SU-DHL-6 (cell line): ENCODE measurements around the gene STRADA.

Source experiments
- H2AFZ ChIP-seq: fragments of 200-600 bp; sonication (generic); 2 replicates; pipeline ENCODE4 v1.6.1; 2014; ENCODE audit warnings: low read depth, mild to moderate bottlenecking, moderate library complexity, mixed read lengths, antibody characterized with exemption, low read length; ENCODE audit not compliant: severe bottlenecking
- H3F3A ChIP-seq: fragments of 200-600 bp; shearing (Covaris generic); 2 replicates; pipeline ENCODE4 v1.6.0; 2016; ENCODE audit warnings: antibody characterized with exemption, mild to moderate bottlenecking; ENCODE audit not compliant: insufficient read depth
- H3K27ac ChIP-seq: fragments of 200-600 bp; sonication (generic); 2 replicates; pipeline ENCODE4 v1.5.1; 2016; ENCODE audit warnings: low read depth, mild to moderate bottlenecking, low read length, moderate library complexity, mixed read lengths
- H3K27me3 ChIP-seq: fragments of 200-600 bp; sonication (generic), shearing (Covaris generic); 2 replicates; pipeline ENCODE4 v1.6.0; 2014; ENCODE audit warnings: mild to moderate bottlenecking, low read length
- H3K36me3 ChIP-seq: fragments of 200-600 bp; sonication (generic); 2 replicates; pipeline ENCODE4 v1.6.1; 2014; ENCODE audit warnings: mild to moderate bottlenecking, low read length, mixed read lengths
- H3K4me2 ChIP-seq: fragments of 300-600, 200-600 bp; shearing (Covaris generic), sonication (generic); 2 replicates; pipeline ENCODE4 v1.6.0; 2014; ENCODE audit warnings: low read length, low read depth, mild to moderate bottlenecking; ENCODE audit not compliant: poor library complexity, severe bottlenecking
- H3K4me3 ChIP-seq: fragments of 200-600 bp; sonication (generic); 2 replicates; pipeline ENCODE4 v1.5.1; 2014; ENCODE audit warnings: antibody characterized with exemption, low read length, mild to moderate bottlenecking, mixed read lengths; ENCODE audit not compliant: insufficient read depth, poor library complexity, severe bottlenecking
- H3K79me2 ChIP-seq: fragments of 200-600 bp; sonication (generic); 2 replicates; pipeline ENCODE4 v1.6.1; 2014; ENCODE audit warnings: mild to moderate bottlenecking, low read length, moderate library complexity; ENCODE audit not compliant: insufficient read depth
- H3K9ac ChIP-seq: fragments of 200-600 bp; sonication (generic); 2 replicates; pipeline ENCODE4 v1.7.0; 2014; ENCODE audit warnings: mild to moderate bottlenecking, low read length
- H3K9me2 ChIP-seq: fragments of 200-600 bp; sonication (generic); replicated peaks from 2 replicates; pipeline ENCODE4 v1.6.1; 2014; ENCODE audit warnings: low read length; ENCODE audit not compliant: insufficient read depth
- H3K9me3 ChIP-seq: fragments of 200-600 bp; sonication (generic); 2 replicates; pipeline ENCODE4 v1.6.1; 2014; ENCODE audit warnings: low read length, mixed read lengths; ENCODE audit not compliant: insufficient read depth
- H4K20me1 ChIP-seq: fragments of 200-600 bp; sonication (generic); 2 replicates; pipeline ENCODE4 v1.6.1; 2014; ENCODE audit warnings: low read depth, mild to moderate bottlenecking, antibody characterized with exemption, low read length, moderate library complexity, mixed read lengths
- CTCF ChIP-seq: fragments of 200-600 bp; sonication (generic); IDR thresholded peaks from one replicate; pipeline ENCODE4 v1.5.1; 2017; ENCODE audit warnings: antibody characterized with exemption, mild to moderate bottlenecking, low read length, moderate library complexity; ENCODE audit not compliant: insufficient read depth, poor library complexity, severe bottlenecking
- EZH2phosphoT487 ChIP-seq: fragments of 200-600 bp; sonication (generic), shearing (Covaris generic); conservative IDR thresholded peaks from 2 replicates; pipeline ENCODE4 v1.6.1; 2018; ENCODE audit warnings: mild to moderate bottlenecking, antibody characterized with exemption, low read length, moderate library complexity, mixed read lengths

STRADA gene

GRCh38 chr17:63686138-63686685 lies 55.4 kb downstream of the STRADA start:
- Histone ChIP-seq H3K79me2 (no peaks in the 10 kb centered on the region), H4K20me1 (no peaks in the 10 kb centered on the region), H3K9me3 (no peaks in the 10 kb centered on the region), H3K36me3 (no peaks in the 10 kb centered on the region), H3K9me2 (no peaks in the 10 kb centered on the region), H3K9ac (no peak overlapping the region), H3K27ac (no peak overlapping the region), H3F3A (no peaks in the 10 kb centered on the region), H2AFZ (no peak overlapping the region), H3K4me2 (no peak overlapping the region), H3K27me3 (no peaks in the 10 kb centered on the region), H3K4me3 (no peak overlapping the region)
- no peak for TF ChIP-seq CTCF
- no peak for TF ChIP-seq EZH2phosphoT487

GRCh38 chr17:63685578-63685977 lies 56.0 kb downstream of the STRADA start:
- H3K9ac ChIP-seq, result no peak overlapping the region
- H3K27ac ChIP-seq, result no peak overlapping the region
- H2AFZ ChIP-seq, result no peak overlapping the region
- no peak overlapping the region for H3K4me2 ChIP-seq
- H3K27me3 ChIP-seq, result no peaks in the 10 kb centered on the region
- H3K9me3 ChIP-seq, result no peaks in the 10 kb centered on the region
- H3K79me2 ChIP-seq, result no peaks in the 10 kb centered on the region
- no peak overlapping the region for H3K4me3 ChIP-seq
- TF ChIP-seq EZH2phosphoT487, result no peak
- no peak for TF ChIP-seq CTCF
- H3K36me3 ChIP-seq, result no peaks in the 10 kb centered on the region
- H3F3A ChIP-seq, result no peaks in the 10 kb centered on the region
- no peaks in the 10 kb centered on the region for H4K20me1 ChIP-seq
- H3K9me2 ChIP-seq, result no peaks in the 10 kb centered on the region

- Histone ChIP-seq H3K4me3 (no peak overlapping the region), H3K36me3 (no peaks in the 10 kb centered on the region), H4K20me1 (no peaks in the 10 kb centered on the region), H3K79me2 (no peaks in the 10 kb centered on the region), H2AFZ (no peak overlapping the region), H3K9ac (no peak overlapping the region), H3K27ac (no peak overlapping the region), H3K4me2 (no peak overlapping the region), H3K27me3 (no peaks in the 10 kb centered on the region), H3K9me2 (no peaks in the 10 kb centered on the region), H3F3A (no peaks in the 10 kb centered on the region), H3K9me3 (no peaks in the 10 kb centered on the region)
- TF ChIP-seq CTCF (no peak), EZH2phosphoT487 (no peak)
Measured at GRCh38 chr17:63685041-63685440, 56.6 kb downstream of the STRADA start.
